Tibial nerve (tissue), 4 donors: ENCODE data around the gene MAGI2. TPM values are rescaled to one million over a fixed set of nuclear protein-coding genes. Genes with fewer than 3 reads are reported as not detected.

ENCODE experiments used
- DNase-seq, 2 donors: peaks; one replicate each; pipeline ENCODE4 v3.0.0-alpha.2; 2019; ENCODE audit warnings: low spot score in 2 of 2
- H3K27ac ChIP-seq, 4 donors: fragments of 200-600 bp; sonication (generic) in 3 of 4; one replicate each; pipeline ENCODE4 v1.5.1; 2017 to 2019; ENCODE audit warnings: mild to moderate bottlenecking in 1 of 4
- H3K27me3 ChIP-seq, 2 donors: fragments of 200-600 bp; sonication (generic) in 1 of 2; one replicate each; pipeline versions ENCODE4 v1.5.1 to v1.6.0; 2017 to 2019
- H3K36me3 ChIP-seq, 3 donors: fragments of 200-600 bp; sonication (generic); one replicate each; pipeline ENCODE4 v1.5.1; 2018 to 2019
- H3K4me1 ChIP-seq, 4 donors: fragments of 200-600 bp; sonication (generic) in 3 of 4; one replicate each; pipeline ENCODE4 v1.5.1; 2017 to 2019
- H3K4me3 ChIP-seq, 4 donors: fragments of 200-600 bp; sonication (generic) in 3 of 4; one replicate each; pipeline ENCODE4 v1.5.1; 2017 to 2019; ENCODE audit warnings: mild to moderate bottlenecking in 1 of 4, moderate library complexity in 1 of 4
- H3K9me3 ChIP-seq, 4 donors: fragments of 200-600 bp; sonication (generic) in 3 of 4; one replicate each; pipeline ENCODE4 v1.5.1; 2017 to 2019
- EP300 ChIP-seq, 2 donors: sonication (generic); formaldehyde crosslinking; IDR thresholded peaks; one replicate each; pipeline ENCODE4 v1.6.1; 2017; ENCODE audit warnings: antibody characterized with exemption in 2 of 2, mild to moderate bottlenecking in 1 of 2
- POLR2A ChIP-seq, 2 donors: fragments of 450-650 bp; IDR thresholded peaks; one replicate each; pipeline ENCODE4 v1.6.1; 2017; ENCODE audit warnings: antibody characterized with exemption in 2 of 2, mild to moderate bottlenecking in 2 of 2, moderate library complexity in 2 of 2
- WGBS, 2 donors: methylation state at CpG; one replicate each; pipeline ENCODE4 v1.1.5; 2018; 5-methylcytosine and 5-hydroxymethylcytosine counted together
- total RNA-seq, 4 donors: library from RNA; depleted of rRNA; stranded (reverse); fragments of >200 nt; gene quantifications; one replicate each; pipeline ENCODE4 v1.1.0, GENCODE V29; 2016
- TF ChIP-seq, protein P1 (sequence below), 5 experiments: fragments of 200-600 bp in 3 of 5; fragments of 450-650 bp in 2 of 5; sonication (generic) in 3 of 5; IDR thresholded peaks; one replicate each; pipeline ENCODE4 v1.5.1; 2016 to 2019; ENCODE audit warnings: antibody characterized with exemption in 5 of 5, mild to moderate bottlenecking in 3 of 5, moderate library complexity in 2 of 5

The MAGI2 gene
- total RNA-seq, 4 donors from 2014 or later: 33.6 to 58.2 (median 55.6) TPM

DNA sequence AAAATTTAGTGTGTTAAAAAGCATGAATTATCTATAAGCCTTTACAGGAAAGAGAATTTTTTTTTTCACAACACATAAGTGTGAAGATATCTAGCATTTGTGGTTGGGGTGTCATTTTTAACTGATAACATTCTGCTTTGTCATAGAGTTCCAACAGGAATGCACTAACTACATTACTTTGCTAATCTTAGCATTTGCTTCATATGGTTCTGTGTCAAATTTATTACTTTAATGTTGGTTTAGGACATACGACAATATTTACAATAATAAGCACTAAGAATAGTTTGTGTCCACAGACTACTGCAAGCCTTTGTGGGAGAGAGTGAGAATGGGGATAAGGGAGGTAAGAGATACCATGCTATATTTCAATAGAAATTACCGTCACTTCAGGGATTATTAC is 40.6 kb upstream of the MAGI2 start:
- no peak overlapping the region for H3K4me3 ChIP-seq
- H3K27me3 ChIP-seq: no peaks in the 10 kb centered on the region
- H3K9me3 ChIP-seq: no peaks in the 10 kb centered on the region
- no peak for TF ChIP-seq EP300 (IDR thresholded peaks at IDR 0.05)
- no peak for TF ChIP-seq POLR2A (IDR thresholded peaks at IDR 0.05)
- TF ChIP-seq, protein P1, sequence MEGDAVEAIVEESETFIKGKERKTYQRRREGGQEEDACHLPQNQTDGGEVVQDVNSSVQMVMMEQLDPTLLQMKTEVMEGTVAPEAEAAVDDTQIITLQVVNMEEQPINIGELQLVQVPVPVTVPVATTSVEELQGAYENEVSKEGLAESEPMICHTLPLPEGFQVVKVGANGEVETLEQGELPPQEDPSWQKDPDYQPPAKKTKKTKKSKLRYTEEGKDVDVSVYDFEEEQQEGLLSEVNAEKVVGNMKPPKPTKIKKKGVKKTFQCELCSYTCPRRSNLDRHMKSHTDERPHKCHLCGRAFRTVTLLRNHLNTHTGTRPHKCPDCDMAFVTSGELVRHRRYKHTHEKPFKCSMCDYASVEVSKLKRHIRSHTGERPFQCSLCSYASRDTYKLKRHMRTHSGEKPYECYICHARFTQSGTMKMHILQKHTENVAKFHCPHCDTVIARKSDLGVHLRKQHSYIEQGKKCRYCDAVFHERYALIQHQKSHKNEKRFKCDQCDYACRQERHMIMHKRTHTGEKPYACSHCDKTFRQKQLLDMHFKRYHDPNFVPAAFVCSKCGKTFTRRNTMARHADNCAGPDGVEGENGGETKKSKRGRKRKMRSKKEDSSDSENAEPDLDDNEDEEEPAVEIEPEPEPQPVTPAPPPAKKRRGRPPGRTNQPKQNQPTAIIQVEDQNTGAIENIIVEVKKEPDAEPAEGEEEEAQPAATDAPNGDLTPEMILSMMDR (IDR thresholded peaks at IDR 0.05): no peak
- 74 to 86% methylated on average over 2 of the region's 2 CpGs for WGBS, 2 donors
- no peaks in the 10 kb centered on the region for H3K36me3 ChIP-seq
- no peak for DNase-seq
- H3K27ac ChIP-seq: no peak overlapping the region
- H3K4me1 ChIP-seq: no peaks in the 10 kb centered on the region

DNA sequence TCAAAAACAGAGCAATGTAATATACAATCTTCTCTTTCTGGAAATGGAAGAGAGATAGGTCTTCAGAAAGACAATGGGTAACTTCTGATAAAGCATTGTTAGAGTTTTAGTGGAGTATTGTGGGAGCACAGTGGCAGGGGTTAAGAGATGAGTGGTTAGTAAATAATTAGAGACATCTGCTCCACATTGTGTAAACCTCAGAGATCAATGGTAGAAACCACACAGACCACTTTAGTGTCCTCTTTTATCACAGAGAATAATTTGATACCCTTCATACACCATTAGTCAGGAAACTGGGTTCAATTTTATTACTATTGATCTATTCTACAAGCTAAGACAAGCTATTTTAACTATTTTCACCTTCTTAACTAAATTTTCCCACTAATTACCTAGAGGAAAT is 35.9 kb upstream of the MAGI2 start:
- TF ChIP-seq POLR2A (IDR thresholded peaks at IDR 0.05) (no peak), EP300 (IDR thresholded peaks at IDR 0.05) (no peak)
- TF ChIP-seq, protein P1 (IDR thresholded peaks at IDR 0.05): no peak
- Histone ChIP-seq H3K36me3 (no peaks in the 10 kb centered on the region), H3K4me3 (no peak overlapping the region), H3K27me3 (no peaks in the 10 kb centered on the region), H3K27ac (no peak overlapping the region), H3K4me1 (no peaks in the 10 kb centered on the region), H3K9me3 (no peaks in the 10 kb centered on the region)
- no peak for DNase-seq

DNA sequence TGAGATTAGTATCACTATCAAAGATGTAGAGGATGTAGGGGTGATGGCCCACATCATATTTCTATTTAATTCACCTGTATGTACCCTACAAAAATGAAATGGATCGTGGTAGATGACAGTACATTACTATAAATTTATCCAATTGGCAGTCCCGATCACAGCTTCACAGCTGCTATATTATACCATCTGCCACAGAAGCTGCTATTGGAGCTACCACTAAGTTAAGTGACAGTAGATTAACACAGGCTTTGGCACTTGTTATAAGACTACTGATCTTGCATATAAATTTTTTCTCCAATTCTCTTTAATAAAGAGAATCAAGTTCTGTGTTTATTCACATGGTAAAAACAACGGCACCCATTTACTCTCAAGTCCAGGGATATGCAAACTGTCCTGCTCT is 24.9 kb upstream of the MAGI2 start:
- no peak overlapping the region for H3K27ac ChIP-seq
- 90 to 93% methylated on average over 3 of the region's 3 CpGs for WGBS, 2 donors
- no peaks in the 10 kb centered on the region for H3K27me3 ChIP-seq
- no peak for DNase-seq
- no peaks in the 10 kb centered on the region for H3K4me1 ChIP-seq
- no peaks in the 10 kb centered on the region for H3K36me3 ChIP-seq
- no peak overlapping the region for H3K4me3 ChIP-seq
- TF ChIP-seq, protein P1 (IDR thresholded peaks at IDR 0.05): no peak
- no peak for TF ChIP-seq EP300 (IDR thresholded peaks at IDR 0.05)
- TF ChIP-seq POLR2A (IDR thresholded peaks at IDR 0.05): no peak
- no peaks in the 10 kb centered on the region for H3K9me3 ChIP-seq

DNA sequence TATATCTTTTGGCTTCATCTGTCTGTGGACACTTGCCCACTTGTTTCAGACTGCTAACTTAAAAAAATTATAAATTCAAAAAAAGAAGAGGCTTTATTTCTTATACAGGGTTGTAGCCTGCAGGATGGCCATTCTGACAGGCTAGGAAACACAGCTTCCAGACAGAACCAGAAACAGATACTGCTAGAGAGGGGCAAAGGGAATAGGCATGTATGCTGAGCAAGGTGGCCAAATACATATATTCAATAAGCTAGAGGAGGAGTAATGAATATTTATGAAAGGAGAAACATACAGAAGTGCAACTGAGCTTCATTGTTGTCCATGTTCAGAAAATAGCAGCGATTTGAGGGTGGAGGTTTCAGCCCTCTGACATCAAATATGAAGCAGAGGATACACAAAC is 22.0 kb upstream of the MAGI2 start:
- H3K27me3 ChIP-seq: no peaks in the 10 kb centered on the region
- H3K4me1 ChIP-seq: no peaks in the 10 kb centered on the region
- no peak for DNase-seq
- no peaks in the 10 kb centered on the region for H3K9me3 ChIP-seq
- peaks cover 0 to 6% (median 0%) of the 10 kb centered on the region in 3 donors for H3K36me3 ChIP-seq
- 45 to 53% methylated on average over 1 of the region's 1 CpG for WGBS, 2 donors
- TF ChIP-seq EP300 (IDR thresholded peaks at IDR 0.05) (no peak), POLR2A (IDR thresholded peaks at IDR 0.05) (no peak)
- TF ChIP-seq, protein P1 (IDR thresholded peaks at IDR 0.05): no peak
- H3K4me3 ChIP-seq: no peak overlapping the region
- H3K27ac ChIP-seq: no peak overlapping the region

DNA sequence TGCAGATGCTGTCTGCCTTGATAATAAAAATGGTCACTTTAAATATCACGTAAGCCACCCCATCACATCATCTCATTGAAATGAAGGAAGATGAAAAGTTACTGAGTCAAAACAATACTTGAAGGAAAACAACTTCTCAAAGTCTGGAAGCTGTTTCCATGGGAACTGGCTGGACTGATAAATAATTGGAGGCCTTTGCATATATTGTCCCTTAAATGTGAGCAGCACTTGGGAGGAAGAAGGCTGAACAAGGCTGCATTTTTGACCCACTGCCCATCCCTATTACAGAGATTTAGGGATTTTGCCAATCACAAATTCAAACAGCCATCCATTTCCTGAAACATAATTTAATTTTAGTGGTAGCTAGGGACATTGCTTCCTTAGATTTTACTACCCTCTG is 18.2 kb upstream of the MAGI2 start:
- no peaks in the 10 kb centered on the region for H3K27me3 ChIP-seq
- H3K27ac ChIP-seq: no peak overlapping the region
- TF ChIP-seq, protein P1 (IDR thresholded peaks at IDR 0.05): no peak
- no peak for TF ChIP-seq EP300 (IDR thresholded peaks at IDR 0.05)
- no peak for TF ChIP-seq POLR2A (IDR thresholded peaks at IDR 0.05)
- DNase-seq: no peak
- H3K36me3 ChIP-seq: peaks cover 0 to 12% (median 0%) of the 10 kb centered on the region in 3 donors
- 52 to 57% methylated on average over 1 of the region's 1 CpG for WGBS, 2 donors
- H3K4me3 ChIP-seq: no peak overlapping the region
- H3K4me1 ChIP-seq: no peaks in the 10 kb centered on the region
- no peaks in the 10 kb centered on the region for H3K9me3 ChIP-seq
